ENCODE data around the gene POLD4. TPM values are rescaled to one million over a fixed set of nuclear protein-coding genes. Genes with fewer than 3 reads are reported as not detected.

Gene POLD4
- total and polyA plus RNA-seq, 2 donors (not counting 3 experiments of a cell fraction or from before 2014, with no cell fraction given): 50.1 to 204 TPM

DNA sequence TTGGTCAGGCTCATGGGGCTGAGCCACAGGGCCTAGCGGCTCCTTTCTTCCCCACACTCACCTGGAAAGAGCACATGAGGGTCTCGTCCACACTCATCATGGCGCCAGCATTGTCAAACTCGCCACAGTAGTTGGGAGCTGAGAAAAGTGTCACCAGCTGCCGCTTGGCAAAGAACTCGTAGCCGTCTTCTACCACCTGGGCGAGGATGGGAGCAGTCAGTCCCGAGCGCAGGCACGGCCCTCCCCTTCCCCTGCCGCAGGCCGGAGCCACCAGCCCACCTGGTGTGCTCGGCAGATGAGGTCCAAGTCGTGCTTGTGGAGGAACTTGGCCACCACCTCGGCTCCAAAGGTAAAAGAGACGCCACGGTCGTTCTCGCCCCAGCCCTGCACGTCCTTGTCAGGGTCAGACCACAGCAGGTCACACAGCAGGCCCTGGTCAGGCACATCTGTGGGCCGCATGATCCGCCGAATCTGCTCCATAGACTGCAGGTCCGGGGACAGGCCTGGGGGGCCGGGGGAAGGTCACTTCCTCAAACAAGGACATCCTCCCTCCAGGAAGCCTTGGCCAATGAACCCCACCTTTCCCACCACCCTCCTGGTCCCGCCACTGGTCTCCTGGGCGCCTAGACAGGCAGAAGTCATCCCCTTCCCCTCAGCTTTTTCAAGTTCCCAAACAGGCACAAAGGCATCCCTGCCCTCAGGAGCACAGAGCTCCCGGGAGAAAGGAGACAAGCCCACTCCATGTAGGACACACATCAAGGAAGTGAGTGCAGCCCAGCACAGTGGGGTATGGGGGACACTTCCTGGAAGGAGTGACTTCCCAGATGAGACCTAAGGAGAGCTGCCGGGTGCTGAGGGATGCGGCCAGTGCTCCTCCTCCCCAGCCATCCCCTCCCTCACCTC, 45.6 kb upstream of the POLD4 start:
- intact Hi-C loops (cut with micrococcal nuclease) (no loop called here), dilution Hi-C loops (cut with MboI; ENCODE audit: extremely low pct_ligation_motif_present, low sequenced_read_pairs) (no loop called here)
- H3K36me3 ChIP-seq (ENCODE audit: control insufficient read depth in 2 of 2, extremely low read depth in 1 of 2, insufficient read depth in 2 of 2, low read length in 2 of 2): peaks cover 6 to 25% of the 10 kb centered on the region in 2 experiments
- H3K9ac ChIP-seq (replicated peaks; ENCODE audit: extremely low read depth, insufficient read depth, low read length): no peak overlapping the region
- H3K27ac ChIP-seq (ENCODE audit: insufficient read depth, low read depth, low read length): no peak overlapping the region
- no peak overlapping the region for H2AFZ ChIP-seq (ENCODE audit: low read depth, low read length)
- no TSS peak for BruUV-seq (replicated peaks)
- H3K9me1 ChIP-seq (replicated peaks; ENCODE audit: control insufficient read depth, extremely low read depth, insufficient read depth, low read length): no peaks in the 10 kb centered on the region
- H3K79me2 ChIP-seq (ENCODE audit: control insufficient read depth, insufficient read depth, low read length): peaks cover 19% of the 10 kb centered on the region
- H3K4me3 ChIP-seq (replicated peaks in 1 of 3; ENCODE audit: insufficient read depth in 1 of 3, low read depth in 1 of 3, low read length in 3 of 3): no peak overlapping the region
- DNase-seq (ENCODE audit: low read depth, low spot score) (no peak), FAIRE-seq (no peak)
- POLR2A ChIA-PET: no interaction called here
- no peak overlapping the region for H3K4me2 ChIP-seq (ENCODE audit: insufficient read depth, low read length)
- CTCF ChIA-PET: interaction anchor here (1.4 to 4.2 kb wide), 2 partner anchors 10 to 18 kb away, joined by 6 to 30 read pairs; no protein-coding TSS in a partner anchor
- H3K9me3 ChIP-seq (replicated peaks; ENCODE audit: control insufficient read depth, insufficient read depth, low read length): no peaks in the 10 kb centered on the region
- H3K27me3 ChIP-seq (ENCODE audit: control insufficient read depth in 2 of 2, insufficient read depth in 2 of 2, low read length in 2 of 2): no peaks in the 10 kb centered on the region
- H4K20me1 ChIP-seq (replicated peaks; ENCODE audit: control insufficient read depth, extremely low read depth, insufficient read depth, low read length): no peaks in the 10 kb centered on the region
- TF ChIP-seq EZH2 (IDR thresholded peaks at IDR 0.05; ENCODE audit: borderline replicate concordance, low read depth, low read length, severe bottlenecking) (no peak), FOS (IDR thresholded peaks at IDR 0.05; ENCODE audit: borderline replicate concordance, insufficient read depth, low read length) (no peak), POLR2AphosphoS5 (IDR thresholded peaks at IDR 0.05; ENCODE audit: insufficient read depth, low read depth, low read length) (peak; percentile 22), MYC (IDR thresholded peaks at IDR 0.05; ENCODE audit: low read depth, low read length) (no peak), GATA2 (IDR thresholded peaks at IDR 0.05; ENCODE audit: insufficient read depth, insufficient read length, low read depth, low read length) (no peak), JUN (IDR thresholded peaks at IDR 0.05; ENCODE audit: borderline replicate concordance, insufficient read depth, insufficient read length, low read depth) (no peak), POLR2A (IDR thresholded peaks at IDR 0.05; ENCODE audit: low read depth, low read length) (peak; percentile 31)
- TF ChIP-seq, protein P1, sequence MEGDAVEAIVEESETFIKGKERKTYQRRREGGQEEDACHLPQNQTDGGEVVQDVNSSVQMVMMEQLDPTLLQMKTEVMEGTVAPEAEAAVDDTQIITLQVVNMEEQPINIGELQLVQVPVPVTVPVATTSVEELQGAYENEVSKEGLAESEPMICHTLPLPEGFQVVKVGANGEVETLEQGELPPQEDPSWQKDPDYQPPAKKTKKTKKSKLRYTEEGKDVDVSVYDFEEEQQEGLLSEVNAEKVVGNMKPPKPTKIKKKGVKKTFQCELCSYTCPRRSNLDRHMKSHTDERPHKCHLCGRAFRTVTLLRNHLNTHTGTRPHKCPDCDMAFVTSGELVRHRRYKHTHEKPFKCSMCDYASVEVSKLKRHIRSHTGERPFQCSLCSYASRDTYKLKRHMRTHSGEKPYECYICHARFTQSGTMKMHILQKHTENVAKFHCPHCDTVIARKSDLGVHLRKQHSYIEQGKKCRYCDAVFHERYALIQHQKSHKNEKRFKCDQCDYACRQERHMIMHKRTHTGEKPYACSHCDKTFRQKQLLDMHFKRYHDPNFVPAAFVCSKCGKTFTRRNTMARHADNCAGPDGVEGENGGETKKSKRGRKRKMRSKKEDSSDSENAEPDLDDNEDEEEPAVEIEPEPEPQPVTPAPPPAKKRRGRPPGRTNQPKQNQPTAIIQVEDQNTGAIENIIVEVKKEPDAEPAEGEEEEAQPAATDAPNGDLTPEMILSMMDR (IDR thresholded peaks at IDR 0.05; ENCODE audit: extremely low read depth in 1 of 2, insufficient read depth in 1 of 2, low read depth in 1 of 2, low read length in 2 of 2): no peak
- TF ChIP-seq, protein P2, sequence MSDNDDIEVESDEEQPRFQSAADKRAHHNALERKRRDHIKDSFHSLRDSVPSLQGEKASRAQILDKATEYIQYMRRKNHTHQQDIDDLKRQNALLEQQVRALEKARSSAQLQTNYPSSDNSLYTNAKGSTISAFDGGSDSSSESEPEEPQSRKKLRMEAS (IDR thresholded peaks at IDR 0.05; ENCODE audit: insufficient read depth, insufficient read length): no peak
- H3K4me1 ChIP-seq (ENCODE audit: control insufficient read depth, extremely low read depth, insufficient read depth, low read length): peaks cover 19% of the 10 kb centered on the region
